ENCODE measurements around the gene CNBP. TPM values are rescaled to one million over a fixed set of nuclear protein-coding genes. Genes with fewer than 3 reads are reported as not detected.
A peak's percentile ranks its signal among the peaks of the same experiment; 100 is the strongest.

Gene CNBP
- total and polyA plus RNA-seq, 2 of the 13 experiments (the other 11 are each of a cell fraction or from before 2014, with no cell fraction given), result 282 to 354 TPM

GRCh38 chr3:129122412-129123011 lies 61.2 kb downstream of the CNBP start (continued):
- TF ChIP-seq ZBTB25 (CRISPR knock-in tag; IDR thresholded peaks at IDR 0.05), result no peak
- TF ChIP-seq GATAD2A (CRISPR knock-in tag; IDR thresholded peaks at IDR 0.05), result no peak
- TF ChIP-seq MBD4 (IDR thresholded peaks at IDR 0.05; ENCODE audit: borderline replicate concordance, low read length), result no peak
- no peak for TF ChIP-seq ETV5 (CRISPR knock-in tag; IDR thresholded peaks at IDR 0.05; ENCODE audit: borderline replicate concordance)
- TF ChIP-seq HOMEZ (CRISPR knock-in tag; IDR thresholded peaks at IDR 0.05; ENCODE audit: low read depth), result no peak
- TF ChIP-seq ZNF883 (CRISPR knock-in tag; IDR thresholded peaks at IDR 0.05; ENCODE audit: not compliant biosample characterization), result peak; percentile 55
- no peak for TF ChIP-seq ZSCAN29 (CRISPR knock-in tag; conservative IDR thresholded peaks at IDR 0.05)
- TF ChIP-seq DR1 (CRISPR knock-in tag; IDR thresholded peaks at IDR 0.05), result 0 out of 2 replicates have a peak, but pooled peaks have one; percentile 7
- no peak for TF ChIP-seq ZNF256 (CRISPR knock-in tag; conservative IDR thresholded peaks at IDR 0.05)
- no peak; the same call in 1 of the 2 replicates for TF ChIP-seq ZNF609 (CRISPR knock-in tag; IDR thresholded peaks at IDR 0.05; ENCODE audit: borderline replicate concordance)
- TF ChIP-seq GABPA (IDR thresholded peaks at IDR 0.05; ENCODE audit: low read depth, low read length), result no peak
- no peak for TF ChIP-seq GABPA (CRISPR knock-in tag; IDR thresholded peaks at IDR 0.05; ENCODE audit: low read depth)
- TF ChIP-seq ZNF451 (CRISPR knock-in tag; IDR thresholded peaks at IDR 0.05), result no peak
- no peak for TF ChIP-seq HNF4A (CRISPR knock-in tag; IDR thresholded peaks at IDR 0.05)

Measured in HepG2 (cell line).